ENCODE measurements around the gene GPR62.

DNA sequence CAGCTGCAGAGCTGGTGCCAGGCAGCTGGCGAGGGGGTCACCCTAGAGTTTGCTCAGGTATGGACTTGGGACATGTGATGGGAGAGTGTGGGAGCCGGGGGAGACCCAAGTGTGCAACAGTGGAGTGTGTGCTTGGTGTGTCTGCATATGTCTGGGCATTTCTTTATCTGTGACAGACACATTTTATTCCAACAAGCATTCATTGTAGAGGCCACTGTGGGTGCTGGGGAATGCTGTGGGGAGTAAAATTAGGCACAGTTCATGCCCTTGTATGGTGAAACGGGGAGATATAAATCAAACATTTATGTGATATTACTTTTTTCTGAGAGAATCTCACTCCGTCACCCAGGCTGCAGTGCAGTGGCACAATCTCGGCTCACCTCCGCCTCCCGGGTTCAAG, 32.4 kb downstream of the GPR62 start:
- TF ChIP-seq CTCF (conservative IDR thresholded peaks at IDR 0.05; ENCODE audit: low read length) (no peak), EZH2phosphoT487 (IDR thresholded peaks at IDR 0.05; ENCODE audit: borderline replicate concordance) (no peak)

Data from Loucy (cell line).